ENCODE measurements around the gene TBC1D5. TPM values are rescaled to one million over a fixed set of nuclear protein-coding genes. Genes with fewer than 3 reads are reported as not detected.

TBC1D5 gene
- total and polyA plus RNA-seq, 2 of the 4 experiments (the other 2 are of a cell fraction) = 16.4 to 57.0 TPM

DNA sequence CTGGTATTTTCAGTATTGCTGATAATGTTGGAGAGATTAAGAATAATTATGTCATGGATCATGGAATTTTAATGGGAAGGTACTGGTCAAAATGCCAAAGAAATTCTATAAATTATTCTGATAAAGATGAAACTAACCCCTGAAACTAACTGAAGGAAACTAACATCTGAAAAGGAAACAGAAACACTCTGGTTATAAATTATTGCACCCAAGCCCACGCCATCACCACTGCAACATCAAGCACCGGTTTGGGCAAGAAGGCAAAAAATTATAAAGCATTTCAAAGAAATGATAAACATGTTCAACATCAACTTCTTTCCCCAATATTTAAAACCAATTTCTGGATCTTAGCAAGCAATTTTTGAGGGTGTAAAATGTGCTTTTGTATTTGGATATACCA, 372.5 kb downstream of the TBC1D5 start (continued):
- TF ChIP-seq, protein P1, sequence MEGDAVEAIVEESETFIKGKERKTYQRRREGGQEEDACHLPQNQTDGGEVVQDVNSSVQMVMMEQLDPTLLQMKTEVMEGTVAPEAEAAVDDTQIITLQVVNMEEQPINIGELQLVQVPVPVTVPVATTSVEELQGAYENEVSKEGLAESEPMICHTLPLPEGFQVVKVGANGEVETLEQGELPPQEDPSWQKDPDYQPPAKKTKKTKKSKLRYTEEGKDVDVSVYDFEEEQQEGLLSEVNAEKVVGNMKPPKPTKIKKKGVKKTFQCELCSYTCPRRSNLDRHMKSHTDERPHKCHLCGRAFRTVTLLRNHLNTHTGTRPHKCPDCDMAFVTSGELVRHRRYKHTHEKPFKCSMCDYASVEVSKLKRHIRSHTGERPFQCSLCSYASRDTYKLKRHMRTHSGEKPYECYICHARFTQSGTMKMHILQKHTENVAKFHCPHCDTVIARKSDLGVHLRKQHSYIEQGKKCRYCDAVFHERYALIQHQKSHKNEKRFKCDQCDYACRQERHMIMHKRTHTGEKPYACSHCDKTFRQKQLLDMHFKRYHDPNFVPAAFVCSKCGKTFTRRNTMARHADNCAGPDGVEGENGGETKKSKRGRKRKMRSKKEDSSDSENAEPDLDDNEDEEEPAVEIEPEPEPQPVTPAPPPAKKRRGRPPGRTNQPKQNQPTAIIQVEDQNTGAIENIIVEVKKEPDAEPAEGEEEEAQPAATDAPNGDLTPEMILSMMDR (conservative IDR thresholded peaks at IDR 0.05; ENCODE audit: low read depth, low read length) = no peak

DNA sequence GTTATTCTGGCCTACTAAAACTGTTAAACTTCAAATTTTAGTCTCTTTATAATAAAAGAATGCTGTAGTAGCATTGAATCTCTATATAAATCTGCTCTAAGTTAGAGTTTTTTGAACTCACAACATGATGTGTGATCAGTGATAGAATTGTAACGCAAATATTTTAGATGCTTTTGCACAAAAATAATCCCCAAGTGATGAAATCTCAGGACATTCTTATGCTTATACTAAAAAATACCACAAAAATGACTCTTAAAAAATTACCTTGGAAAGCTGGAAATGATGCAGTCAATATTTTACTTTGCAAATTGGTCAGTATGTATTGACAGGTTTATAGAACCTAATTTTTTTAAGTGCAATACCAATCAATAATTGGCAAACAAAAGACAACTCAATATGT, 375.3 kb downstream of the TBC1D5 start:
- Histone ChIP-seq H2AFZ (replicated peaks; ENCODE audit: low read length, poor library complexity) (no peak overlapping the region), H4K8ac (ENCODE audit: low read depth in 2 of 2, low read length in 2 of 2) (no peak overlapping the region), H2BK15ac (ENCODE audit: low read depth, low read length) (no peak overlapping the region), H2BK120ac (ENCODE audit: low read depth, low read length) (no peak overlapping the region), H2BK5ac (ENCODE audit: low read depth, low read length, poor library complexity, severe bottlenecking) (no peak overlapping the region), H3K9ac (ENCODE audit: low read depth, low read length) (no peak overlapping the region), H2BK20ac (ENCODE audit: low read depth, low read length) (no peak overlapping the region), H3K4me3 (ENCODE audit: insufficient read depth, low read depth, low read length) (no peak overlapping the region), H3K27ac (ENCODE audit: insufficient read depth, low read length) (no peak overlapping the region), H3K27me3 (ENCODE audit: control insufficient read depth, insufficient read depth, low read length) (no peaks in the 10 kb centered on the region), H3K9me1 (ENCODE audit: insufficient read depth, low read length) (no peaks in the 10 kb centered on the region), H3K4ac (ENCODE audit: low read depth, low read length) (no peak overlapping the region), H3K4me1 (ENCODE audit: control insufficient read depth, insufficient read depth, low read length) (no peaks in the 10 kb centered on the region), H3K56ac (ENCODE audit: extremely low read depth, insufficient read depth, low read length) (no peak overlapping the region), H3K9me3 (ENCODE audit: control insufficient read depth, insufficient read depth, low read length) (no peaks in the 10 kb centered on the region), H2AK9ac (replicated peaks; ENCODE audit: low read depth, low read length, poor library complexity) (no peak overlapping the region), H4K5ac (ENCODE audit: low read depth, low read length) (no peak overlapping the region), H3K36me3 (ENCODE audit: control insufficient read depth, insufficient read depth, low read length) (peaks cover 5% of the 10 kb centered on the region), H4K20me1 (ENCODE audit: insufficient read depth, low read length) (no peaks in the 10 kb centered on the region), H3K79me1 (ENCODE audit: low read depth in 1 of 2, low read length in 2 of 2) (no peaks in the 10 kb centered on the region; a peak in 1 of 4 replicates), H3K4me2 (ENCODE audit: low read depth, low read length) (no peak overlapping the region), H2AK5ac (ENCODE audit: low read depth, low read length) (no peak overlapping the region), H3K18ac (ENCODE audit: low read depth, low read length) (no peak overlapping the region), H3K14ac (replicated peaks; ENCODE audit: low read depth, low read length) (no peak overlapping the region), H4K91ac (ENCODE audit: insufficient read depth, low read depth, low read length) (no peak overlapping the region), H3K23ac (ENCODE audit: low read depth, low read length) (no peak overlapping the region)
- intact Hi-C loops (cut with micrococcal nuclease) = no loop called here
- ATAC-seq (ENCODE audit: low read depth) (no peak), DNase-seq (peak; percentile 7)
- dilution Hi-C loops (cut with HindIII; ENCODE audit: low sequenced_read_pairs, unreplicated experiment) = no loop called here
- in situ Hi-C loops (cut with MboI; ENCODE audit: low sequenced_read_pairs) = no loop called here
- BruUV-seq (replicated peaks) = no TSS peak
- WGBS, 2 experiments (ENCODE audit: extremely low coverage in 2 of 2, insufficient read length in 1 of 2) = no CpG with 5 or more reads among the region's 1 CpG
- POLR2A ChIA-PET (ENCODE audit: unreplicated experiment) = no interaction called here
- TF ChIP-seq CEBPB (IDR thresholded peaks at IDR 0.05; ENCODE audit: low read depth, low read length) = peak; percentile 16; the same call in 1 of the 2 replicates
- TF ChIP-seq MAZ (IDR thresholded peaks at IDR 0.05; ENCODE audit: borderline replicate concordance, low read depth, low read length) = no peak
- CTCF ChIA-PET = interaction anchor here (0.6 kb wide), 1 partner anchor 40 kb away, joined by 3 read pairs; no protein-coding TSS in a partner anchor

Measured in IMR-90 (cell line).